ENCODE data around the gene SLC22A23. TPM values are rescaled to one million over a fixed set of nuclear protein-coding genes. Genes with fewer than 3 reads are reported as not detected.

Gene SLC22A23
- total RNA-seq, 1 donor: 18.1 TPM

GRCh38 chr6:3443221-3443515, 13.7 kb downstream of the SLC22A23 start:
- no peak overlapping the region for H3K27ac ChIP-seq (ENCODE audit: low read depth, low read length)
- no peak for DNase-seq (ENCODE audit: insufficient read length, low spot score, missing footprints)
- peaks cover 44% of the 10 kb centered on the region for H3K79me2 ChIP-seq (ENCODE audit: insufficient read depth, low read length)
- no peak overlapping the region for H2AFZ ChIP-seq (ENCODE audit: low read length)
- peaks cover 24% of the 10 kb centered on the region for H3K4me1 ChIP-seq (ENCODE audit: insufficient read depth, low read length)
- TF ChIP-seq CTCF (IDR thresholded peaks at IDR 0.05; ENCODE audit: extremely low read depth, low read depth, low read length): no peak
- H3K4me2 ChIP-seq (ENCODE audit: insufficient read depth, low read length): no peak overlapping the region
- H3K4me3 ChIP-seq (ENCODE audit: insufficient read depth, low read length): no peak overlapping the region
- H3K27me3 ChIP-seq (ENCODE audit: insufficient read depth, low read length): no peaks in the 10 kb centered on the region
- H4K20me1 ChIP-seq (ENCODE audit: insufficient read depth, low read length): peaks cover 10% of the 10 kb centered on the region
- H3K9me3 ChIP-seq (ENCODE audit: low read depth, low read length): no peaks in the 10 kb centered on the region
- H3K36me3 ChIP-seq (ENCODE audit: insufficient read depth, low read length): no peaks in the 10 kb centered on the region

GRCh38 chr6:3442431-3443220, 14.2 kb downstream of the SLC22A23 start:
- no peaks in the 10 kb centered on the region for H3K9me3 ChIP-seq (ENCODE audit: low read depth, low read length)
- DNase-seq (ENCODE audit: insufficient read length, low spot score, missing footprints): peak; percentile 94
- H3K36me3 ChIP-seq (ENCODE audit: insufficient read depth, low read length): no peaks in the 10 kb centered on the region
- peaks cover 28% of the 10 kb centered on the region for H3K4me1 ChIP-seq (ENCODE audit: insufficient read depth, low read length)
- no peak overlapping the region for H2AFZ ChIP-seq (ENCODE audit: low read length)
- H3K27me3 ChIP-seq (ENCODE audit: insufficient read depth, low read length): no peaks in the 10 kb centered on the region
- no peak overlapping the region for H3K4me3 ChIP-seq (ENCODE audit: insufficient read depth, low read length)
- no peak for TF ChIP-seq CTCF (IDR thresholded peaks at IDR 0.05; ENCODE audit: extremely low read depth, low read depth, low read length)
- peaks cover 13% of the 10 kb centered on the region for H4K20me1 ChIP-seq (ENCODE audit: insufficient read depth, low read length)
- no peak overlapping the region for H3K4me2 ChIP-seq (ENCODE audit: insufficient read depth, low read length)
- H3K27ac ChIP-seq (ENCODE audit: low read depth, low read length): no peak overlapping the region
- peaks cover 43% of the 10 kb centered on the region for H3K79me2 ChIP-seq (ENCODE audit: insufficient read depth, low read length)

- Histone ChIP-seq H3K27me3 (ENCODE audit: insufficient read depth, low read length) (no peaks in the 10 kb centered on the region), H3K79me2 (ENCODE audit: insufficient read depth, low read length) (peaks cover 31% of the 10 kb centered on the region), H3K27ac (ENCODE audit: low read depth, low read length) (no peak overlapping the region), H4K20me1 (ENCODE audit: insufficient read depth, low read length) (peaks cover 10% of the 10 kb centered on the region), H3K4me3 (ENCODE audit: insufficient read depth, low read length) (no peak overlapping the region), H3K4me1 (ENCODE audit: insufficient read depth, low read length) (peaks cover 28% of the 10 kb centered on the region), H3K4me2 (ENCODE audit: insufficient read depth, low read length) (no peak overlapping the region), H3K9me3 (ENCODE audit: low read depth, low read length) (no peaks in the 10 kb centered on the region), H2AFZ (ENCODE audit: low read length) (no peak overlapping the region), H3K36me3 (ENCODE audit: insufficient read depth, low read length) (no peaks in the 10 kb centered on the region)
- no peak for DNase-seq (ENCODE audit: insufficient read length, low spot score, missing footprints)
- no peak for TF ChIP-seq CTCF (IDR thresholded peaks at IDR 0.05; ENCODE audit: extremely low read depth, low read depth, low read length)
Measured at GRCh38 chr6:3440911-3441310, 15.9 kb downstream of the SLC22A23 start.

- Histone ChIP-seq H3K4me3 (ENCODE audit: insufficient read depth, low read length) (no peak overlapping the region), H3K36me3 (ENCODE audit: insufficient read depth, low read length) (no peaks in the 10 kb centered on the region), H3K79me2 (ENCODE audit: insufficient read depth, low read length) (peaks cover 31% of the 10 kb centered on the region), H3K9me3 (ENCODE audit: low read depth, low read length) (no peaks in the 10 kb centered on the region), H3K4me2 (ENCODE audit: insufficient read depth, low read length) (no peak overlapping the region), H3K27me3 (ENCODE audit: insufficient read depth, low read length) (no peaks in the 10 kb centered on the region), H2AFZ (ENCODE audit: low read length) (no peak overlapping the region), H3K27ac (ENCODE audit: low read depth, low read length) (no peak overlapping the region), H4K20me1 (ENCODE audit: insufficient read depth, low read length) (peaks cover 10% of the 10 kb centered on the region), H3K4me1 (ENCODE audit: insufficient read depth, low read length) (peaks cover 28% of the 10 kb centered on the region)
- DNase-seq (ENCODE audit: insufficient read length, low spot score, missing footprints): no peak
- no peak for TF ChIP-seq CTCF (IDR thresholded peaks at IDR 0.05; ENCODE audit: extremely low read depth, low read depth, low read length)
Measured at GRCh38 chr6:3439961-3440360, 16.9 kb downstream of the SLC22A23 start.

All from osteoblast (primary cell).